Epithelial cell of esophagus (primary cell): ENCODE measurements around the gene RASGRP3.

Experiments
- DNase-seq: peaks from one replicate; pipeline ENCODE4 v3.0.0; 2010; ENCODE audit warnings: low read depth
- H3K4me3 ChIP-seq: 2 replicates; pipeline ENCODE4 v1.5.1; 2011; ENCODE audit warnings: mild to moderate bottlenecking, low read length, control low read depth
- TF ChIP-seq, protein P1 (sequence below): IDR thresholded peaks from 2 replicates; pipeline ENCODE4 v1.5.1; 2011; ENCODE audit warnings: low read depth, mild to moderate bottlenecking, low read length, control low read depth, inconsistent platforms; ENCODE audit not compliant: insufficient read depth; ENCODE audit errors: missing control alignments

Gene RASGRP3

DNA sequence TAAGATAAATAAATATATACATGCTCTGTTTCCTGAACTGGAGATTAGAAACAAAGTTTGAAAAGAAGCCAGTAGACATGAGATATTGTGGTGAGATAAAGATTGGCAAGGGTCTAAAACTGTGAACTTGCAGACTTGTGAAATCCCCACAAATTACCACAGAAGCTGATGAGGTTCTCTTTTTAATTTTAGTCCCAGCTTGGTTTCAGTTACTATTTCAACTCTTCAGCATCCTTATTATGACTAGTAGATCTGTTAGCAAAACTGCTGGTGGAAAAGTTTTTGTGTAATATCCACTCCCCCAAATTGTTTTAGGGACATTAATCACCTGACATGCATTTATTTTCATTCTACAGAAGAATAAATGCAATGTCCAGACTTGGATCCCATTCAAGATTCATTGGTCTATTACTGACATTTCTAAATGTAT lies 20.8 kb downstream of the RASGRP3 start:
- H3K4me3 ChIP-seq = no peak overlapping the region
- TF ChIP-seq, protein P1, sequence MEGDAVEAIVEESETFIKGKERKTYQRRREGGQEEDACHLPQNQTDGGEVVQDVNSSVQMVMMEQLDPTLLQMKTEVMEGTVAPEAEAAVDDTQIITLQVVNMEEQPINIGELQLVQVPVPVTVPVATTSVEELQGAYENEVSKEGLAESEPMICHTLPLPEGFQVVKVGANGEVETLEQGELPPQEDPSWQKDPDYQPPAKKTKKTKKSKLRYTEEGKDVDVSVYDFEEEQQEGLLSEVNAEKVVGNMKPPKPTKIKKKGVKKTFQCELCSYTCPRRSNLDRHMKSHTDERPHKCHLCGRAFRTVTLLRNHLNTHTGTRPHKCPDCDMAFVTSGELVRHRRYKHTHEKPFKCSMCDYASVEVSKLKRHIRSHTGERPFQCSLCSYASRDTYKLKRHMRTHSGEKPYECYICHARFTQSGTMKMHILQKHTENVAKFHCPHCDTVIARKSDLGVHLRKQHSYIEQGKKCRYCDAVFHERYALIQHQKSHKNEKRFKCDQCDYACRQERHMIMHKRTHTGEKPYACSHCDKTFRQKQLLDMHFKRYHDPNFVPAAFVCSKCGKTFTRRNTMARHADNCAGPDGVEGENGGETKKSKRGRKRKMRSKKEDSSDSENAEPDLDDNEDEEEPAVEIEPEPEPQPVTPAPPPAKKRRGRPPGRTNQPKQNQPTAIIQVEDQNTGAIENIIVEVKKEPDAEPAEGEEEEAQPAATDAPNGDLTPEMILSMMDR = no peak
- DNase-seq = no peak

DNA sequence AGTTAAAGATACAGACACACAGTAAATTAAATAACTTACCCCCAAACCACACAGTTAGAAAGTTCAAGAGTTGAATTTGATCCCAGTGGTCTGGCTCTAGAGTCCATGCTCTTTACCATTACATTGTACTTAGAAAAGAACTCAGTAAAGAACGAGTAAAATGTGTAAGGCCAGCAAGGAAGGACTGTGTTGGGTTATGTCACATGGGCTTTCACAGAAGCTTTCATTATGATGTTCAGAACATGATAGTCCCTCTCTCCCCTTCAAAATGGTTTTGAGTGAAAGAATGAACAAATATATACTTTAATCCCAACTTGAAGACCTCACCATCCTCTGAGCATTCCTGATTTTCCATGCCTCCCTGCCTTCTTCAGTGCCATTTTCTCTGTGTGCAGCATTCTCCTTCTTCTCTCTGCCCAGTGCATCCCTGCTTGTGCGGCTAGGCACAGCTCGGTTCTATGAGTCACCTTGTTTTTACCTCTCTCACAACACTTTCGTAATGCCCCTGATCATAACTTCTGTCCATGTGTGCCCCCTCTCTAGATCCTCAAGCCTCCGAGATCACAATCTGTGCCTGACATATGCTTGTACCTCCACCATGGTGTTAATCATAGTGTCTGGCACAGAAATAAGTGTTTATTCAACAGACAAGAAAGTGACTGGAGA lies 22.0 kb downstream of the RASGRP3 start:
- H3K4me3 ChIP-seq = no peak overlapping the region
- no peak for DNase-seq
- TF ChIP-seq, protein P1 = no peak

DNA sequence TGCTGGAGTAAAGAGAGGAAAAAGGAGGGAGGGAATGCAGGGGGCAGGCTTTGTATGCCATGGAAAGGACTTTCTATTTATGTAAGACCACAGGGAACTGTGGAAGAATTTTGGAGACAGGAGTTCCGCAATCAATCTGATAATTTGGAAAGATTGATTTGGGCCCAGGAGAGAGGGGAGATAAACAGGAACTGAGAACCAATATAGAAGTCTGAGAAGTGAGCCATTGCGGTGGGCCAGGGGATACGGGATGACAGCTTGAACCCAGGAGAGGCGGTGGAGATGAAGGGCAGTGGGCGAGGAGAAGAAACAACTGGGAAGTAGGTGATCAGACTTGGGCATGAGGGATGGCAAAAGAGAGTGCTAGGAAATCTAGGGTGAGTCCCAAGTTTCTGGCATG lies 23.7 kb downstream of the RASGRP3 start:
- H3K4me3 ChIP-seq = no peak overlapping the region
- no peak for DNase-seq
- TF ChIP-seq, protein P1 = no peak

DNA sequence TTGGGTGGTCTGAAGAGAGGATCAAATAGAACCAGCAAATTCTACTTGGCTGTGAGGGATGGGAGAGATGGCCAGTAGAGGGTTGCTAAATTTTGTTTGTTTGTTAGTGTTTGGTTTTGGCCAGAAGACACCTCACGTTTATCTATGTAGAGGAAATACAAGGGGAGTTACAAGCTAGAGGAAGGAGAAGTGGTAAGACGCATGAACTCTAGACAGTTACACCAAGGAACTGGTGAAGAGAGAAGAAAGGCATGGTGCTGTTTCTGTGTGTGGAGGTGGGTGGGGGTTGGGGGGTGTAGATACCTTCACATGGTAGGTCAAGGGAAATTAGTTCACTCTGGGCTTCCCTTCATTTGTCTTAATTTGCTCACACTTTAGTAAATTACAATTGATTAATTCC lies 25.6 kb downstream of the RASGRP3 start:
- H3K4me3 ChIP-seq = no peak overlapping the region
- no peak for DNase-seq
- TF ChIP-seq, protein P1 = no peak

DNA sequence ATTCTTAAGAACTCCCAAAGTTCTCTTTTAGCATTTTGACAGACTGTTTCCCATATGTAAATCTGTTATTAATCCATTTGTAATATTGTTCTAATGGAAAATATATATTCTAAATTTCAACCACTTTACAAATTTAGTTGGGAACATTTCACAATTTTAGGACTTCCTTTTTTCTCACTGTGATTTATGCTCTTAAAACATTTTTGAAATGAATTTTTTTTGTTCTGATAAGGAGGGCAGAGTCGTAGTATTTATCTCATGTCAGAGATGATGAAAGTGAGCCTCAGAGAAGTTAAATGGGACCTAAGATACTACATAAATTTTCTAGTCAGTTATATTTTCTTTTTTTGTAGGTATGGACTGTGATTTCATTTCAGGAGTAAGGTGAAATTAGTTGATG lies 26.6 kb downstream of the RASGRP3 start:
- TF ChIP-seq, protein P1 = no peak
- DNase-seq = no peak

DNA sequence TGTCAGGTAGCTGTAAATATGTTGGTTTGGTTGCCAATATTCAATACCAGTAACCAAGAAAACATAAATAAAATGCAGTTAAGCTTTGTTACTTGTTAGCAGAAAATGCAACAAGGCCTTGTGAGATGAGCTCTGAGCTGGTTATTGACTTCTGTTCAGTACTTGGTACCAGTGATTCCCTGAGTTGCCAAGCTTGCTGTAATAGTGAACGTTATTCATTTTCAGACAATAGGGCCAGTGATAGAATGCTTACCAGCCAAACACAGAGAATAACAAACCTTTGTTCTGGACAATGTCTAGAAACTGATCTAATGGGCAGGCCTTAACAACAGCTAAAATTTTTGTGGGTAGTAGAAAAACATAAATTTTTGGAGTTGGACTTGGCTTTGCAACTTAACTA lies 29.5 kb downstream of the RASGRP3 start:
- TF ChIP-seq, protein P1 = no peak
- no peak for DNase-seq
- no peak overlapping the region for H3K4me3 ChIP-seq

More for the DNA sequence above, 26.6 kb downstream of the RASGRP3 start:
- H3K4me3 ChIP-seq = no peak overlapping the region
